ENCODE results near the gene NUP153. TPM values are rescaled to one million over a fixed set of nuclear protein-coding genes. Genes with fewer than 3 reads are reported as not detected.

The NUP153 gene
- total RNA-seq, 1 donor from 2014 or later, result 22.1 TPM

Other genes with a start within 250 kb of the NUP153 start
- 39.7 TPM for gene FAM8A1, start 106.6 kb downstream of the NUP153 start, total RNA-seq (ENCODE audit: insufficient read depth, low replicate concordance)

All from umbilical cord (tissue), 1 donor.